Stimulated activated naive CD4-positive, alpha-beta T cell (primary cell): ENCODE measurements around the gene CEP55.
A peak's percentile ranks its signal among the peaks of the same experiment; 100 is the strongest.
"Not testable (repeated sequence)": the region's sequence is repeated elsewhere in the genome, so short reads cannot be mapped to it uniquely, and the experiment has no call there.

ENCODE experiments used
- DNase-seq, 6 experiments: peaks; one replicate each; lab custom pipeline; 2025; lab: John Stamatoyannopoulos, UW

CEP55 gene

GRCh38 chr10:93496322-93497041 lies at the start of gene CEP55:
TSS of gene CEP55 (plus strand) at chr10:93496612. CDS start at chr10:93500052, 3,440 bp downstream.
- peak; percentile 90 to 94 (median 92) for DNase-seq

GRCh38 chr10:93447019-93447418 lies 49.4 kb upstream of the CEP55 start:
- no peak for DNase-seq

- DNase-seq = no peak
These were observed 48.4 kb upstream of the CEP55 start for GRCh38 chr10:93447970-93448369.

GRCh38 chr10:93451244-93451947 lies 45.0 kb upstream of the CEP55 start:
- DNase-seq = no peak

GRCh38 chr10:93452143-93452542 lies 44.3 kb upstream of the CEP55 start:
- no peak for DNase-seq

GRCh38 chr10:93454146-93454545 lies 42.3 kb upstream of the CEP55 start:
- no peak for DNase-seq

GRCh38 chr10:93454736-93455135 lies 41.7 kb upstream of the CEP55 start:
- no peak for DNase-seq

GRCh38 chr10:93456480-93456879 lies 39.9 kb upstream of the CEP55 start:
- DNase-seq = no peak

GRCh38 chr10:93457511-93457910 lies 38.9 kb upstream of the CEP55 start:
- no peak for DNase-seq

- no peak for DNase-seq
These were observed 37.6 kb upstream of the CEP55 start for GRCh38 chr10:93458821-93459257.

- no peak for DNase-seq
These were observed 36.9 kb upstream of the CEP55 start for GRCh38 chr10:93459466-93459865.

GRCh38 chr10:93461109-93461806 lies 35.2 kb upstream of the CEP55 start:
- DNase-seq = no peak

- DNase-seq = no peak
These were observed 34.6 kb upstream of the CEP55 start for GRCh38 chr10:93461807-93462178.

- no peak for DNase-seq
These were observed 34.0 kb upstream of the CEP55 start for GRCh38 chr10:93462371-93462770.

GRCh38 chr10:93462881-93463280 lies 33.5 kb upstream of the CEP55 start:
- DNase-seq = no peak

GRCh38 chr10:93463723-93464476 lies 32.5 kb upstream of the CEP55 start:
- no peak for DNase-seq

- DNase-seq = no peak
These were observed 31.5 kb upstream of the CEP55 start for GRCh38 chr10:93464776-93465388.

- no peak for DNase-seq
These were observed 30.4 kb upstream of the CEP55 start for GRCh38 chr10:93465806-93466675.

GRCh38 chr10:93467635-93468034 lies 28.8 kb upstream of the CEP55 start:
- DNase-seq = not testable (repeated sequence)

- no peak for DNase-seq
These were observed 27.8 kb upstream of the CEP55 start for GRCh38 chr10:93468461-93469213.
